ENCODE results near the gene CERS6.

GRCh38 chr2:168611091-168611490 is 155.0 kb downstream of the CERS6 start:
- TF ChIP-seq CTCF (IDR thresholded peaks at IDR 0.05) (no peak), POLR2A (IDR thresholded peaks at IDR 0.05) (no peak)
